ENCODE results near the gene OR51I1.

OR51I1 gene

GRCh38 chr11:5441414-5441813 is at the start of gene OR51I1:
TSS of gene OR51I1 (minus strand) at chr11:5441514. CDS start at chr11:5441514, 0 bp downstream.
- no peak for TF ChIP-seq CTCF (IDR thresholded peaks at IDR 0.05; ENCODE audit: borderline replicate concordance, insufficient read depth, low read depth, low read length)
- H3K4me3 ChIP-seq (ENCODE audit: low read depth, low read length) = no peak within 1 kb of the TSS

DNA sequence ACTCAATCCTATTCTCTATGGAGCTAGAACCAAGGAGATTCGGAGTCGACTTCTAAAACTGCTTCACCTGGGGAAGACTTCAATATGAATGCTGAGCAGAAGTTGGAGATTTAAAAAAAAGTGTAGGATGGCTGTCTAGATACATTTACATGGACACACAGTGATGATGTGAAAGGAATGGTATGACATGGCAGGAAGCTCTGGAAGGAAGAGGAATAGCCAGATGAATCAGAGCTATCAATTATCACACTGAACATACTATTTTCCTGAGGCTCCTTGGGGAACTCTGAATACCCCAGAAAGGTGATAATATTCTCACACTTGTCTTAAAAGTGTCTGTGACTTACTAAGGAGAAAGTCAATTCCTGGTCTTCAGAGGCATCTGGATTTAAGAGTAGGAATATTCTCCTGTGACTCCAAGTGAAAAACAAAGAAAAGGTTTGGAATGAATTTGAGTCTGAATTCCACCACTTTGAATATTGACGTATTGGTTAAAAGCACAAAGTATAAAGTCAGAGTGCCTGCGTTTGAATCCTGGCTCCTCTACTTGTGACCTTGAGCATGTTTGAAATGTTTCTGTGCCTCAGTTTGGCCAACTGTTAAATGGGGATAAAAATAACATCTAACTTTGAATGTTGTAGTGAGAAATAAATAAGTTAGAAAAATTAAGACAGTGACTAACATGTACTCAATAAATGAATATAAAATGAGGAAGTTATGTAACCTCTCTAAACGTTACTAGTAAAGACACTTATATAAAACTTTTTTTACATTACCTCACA is 48.5 kb upstream of the OR51I1 start:
- TF ChIP-seq CTCF (IDR thresholded peaks at IDR 0.05; ENCODE audit: borderline replicate concordance, insufficient read depth, low read depth, low read length) = no peak
- no peak overlapping the region for H3K4me3 ChIP-seq (ENCODE audit: low read depth, low read length)

GRCh38 chr11:5488798-5489399 is 47.6 kb upstream of the OR51I1 start:
- no peak for TF ChIP-seq CTCF (IDR thresholded peaks at IDR 0.05; ENCODE audit: borderline replicate concordance, insufficient read depth, low read depth, low read length)
- H3K4me3 ChIP-seq (ENCODE audit: low read depth, low read length) = no peak overlapping the region

DNA sequence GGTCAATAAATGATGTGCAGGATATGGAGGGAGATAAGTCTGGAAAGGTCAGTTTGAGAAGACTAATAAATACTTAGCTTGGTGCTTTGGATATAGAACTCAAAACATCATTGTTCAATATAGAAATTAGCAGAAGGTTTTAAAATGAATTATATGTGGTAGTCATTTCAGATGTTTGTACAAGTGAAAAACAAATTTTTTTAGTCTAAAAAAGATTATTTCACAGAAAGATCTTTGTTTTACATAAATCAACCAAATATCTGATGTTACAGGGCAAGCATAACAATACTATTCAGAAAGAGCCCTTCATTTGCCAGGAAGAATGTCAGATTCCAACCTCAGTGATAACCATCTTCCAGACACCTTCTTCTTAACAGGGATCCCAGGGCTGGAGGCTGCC is 47.1 kb upstream of the OR51I1 start, which contains the start of gene OR52D1:
TSS of gene OR52D1 (plus strand) at position 301 of the 400 bp plus-strand sequence. CDS start at position 323, 22 bp downstream.
- no peak within 1 kb of the TSS for H3K4me3 ChIP-seq (ENCODE audit: low read depth, low read length)
- no peak for TF ChIP-seq CTCF (IDR thresholded peaks at IDR 0.05; ENCODE audit: borderline replicate concordance, insufficient read depth, low read depth, low read length)

- H3K4me3 ChIP-seq (ENCODE audit: low read depth, low read length) = no peak overlapping the region
- no peak for TF ChIP-seq CTCF (IDR thresholded peaks at IDR 0.05; ENCODE audit: borderline replicate concordance, insufficient read depth, low read depth, low read length)
Observed at GRCh38 chr11:5486421-5486820, 45.1 kb upstream of the OR51I1 start.

DNA sequence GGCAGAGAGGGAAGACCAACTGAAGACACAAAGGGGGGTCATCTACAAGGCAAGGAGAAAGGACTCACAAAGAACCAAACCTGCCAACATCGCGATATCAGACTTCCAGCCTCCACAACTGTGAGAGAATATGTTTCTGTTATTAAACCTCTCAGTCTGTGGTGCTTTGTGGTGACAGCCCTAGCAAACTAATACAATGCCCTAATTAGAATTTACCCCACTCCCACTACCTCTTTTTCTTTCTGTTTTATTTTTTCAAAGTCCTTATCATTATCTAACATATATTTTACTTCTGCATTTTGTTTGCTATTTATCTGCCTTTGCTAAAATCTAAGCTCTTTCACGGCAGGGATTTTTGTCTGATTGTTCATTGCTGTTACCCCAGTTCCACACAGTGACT is 44.7 kb upstream of the OR51I1 start:
- no peak for TF ChIP-seq CTCF (IDR thresholded peaks at IDR 0.05; ENCODE audit: borderline replicate concordance, insufficient read depth, low read depth, low read length)

More for the DNA sequence above, 44.7 kb upstream of the OR51I1 start:
- H3K4me3 ChIP-seq (ENCODE audit: low read depth, low read length) = no peak overlapping the region
